ENCODE results near the gene KCNH1. TPM values are rescaled to one million over a fixed set of nuclear protein-coding genes. Genes with fewer than 3 reads are reported as not detected.

KCNH1 gene
- total and polyA plus RNA-seq, 8 donors: 0.04 to 0.54 (median 0.13) TPM

DNA sequence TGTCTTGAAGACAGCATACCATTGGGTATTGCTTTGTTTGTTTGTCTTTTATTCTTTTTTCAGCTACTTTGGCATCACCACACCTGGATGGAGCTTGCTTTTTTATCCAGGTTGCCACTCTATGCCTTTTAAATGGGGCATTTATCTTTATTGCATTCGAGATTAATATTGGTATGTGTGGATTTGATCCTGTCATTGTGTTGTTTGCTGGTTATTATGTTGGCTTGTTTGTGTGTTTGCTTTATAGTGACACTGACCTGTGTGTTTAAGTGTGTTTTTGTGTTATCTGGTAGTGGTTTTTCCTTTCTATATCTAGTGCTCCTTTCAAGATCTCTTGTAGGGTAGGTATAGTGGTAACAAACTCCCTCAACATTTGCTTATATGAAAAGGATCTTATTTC, 24.9 kb upstream of the KCNH1 start:
- DNase-seq (no peak), ATAC-seq (no peak)
- Histone ChIP-seq H3K27me3 (no peaks in the 10 kb centered on the region), H3K4me1 (no peaks in the 10 kb centered on the region), H3K4me3 (no peak overlapping the region), H3K27ac (no peak overlapping the region), H3K9me3 (peaks cover 0 to 18% of the 10 kb centered on the region in 2 donors), H3K36me3 (no peaks in the 10 kb centered on the region)
- intact Hi-C loops (cut with DNase I): no loop called here
- TF ChIP-seq, protein P1, sequence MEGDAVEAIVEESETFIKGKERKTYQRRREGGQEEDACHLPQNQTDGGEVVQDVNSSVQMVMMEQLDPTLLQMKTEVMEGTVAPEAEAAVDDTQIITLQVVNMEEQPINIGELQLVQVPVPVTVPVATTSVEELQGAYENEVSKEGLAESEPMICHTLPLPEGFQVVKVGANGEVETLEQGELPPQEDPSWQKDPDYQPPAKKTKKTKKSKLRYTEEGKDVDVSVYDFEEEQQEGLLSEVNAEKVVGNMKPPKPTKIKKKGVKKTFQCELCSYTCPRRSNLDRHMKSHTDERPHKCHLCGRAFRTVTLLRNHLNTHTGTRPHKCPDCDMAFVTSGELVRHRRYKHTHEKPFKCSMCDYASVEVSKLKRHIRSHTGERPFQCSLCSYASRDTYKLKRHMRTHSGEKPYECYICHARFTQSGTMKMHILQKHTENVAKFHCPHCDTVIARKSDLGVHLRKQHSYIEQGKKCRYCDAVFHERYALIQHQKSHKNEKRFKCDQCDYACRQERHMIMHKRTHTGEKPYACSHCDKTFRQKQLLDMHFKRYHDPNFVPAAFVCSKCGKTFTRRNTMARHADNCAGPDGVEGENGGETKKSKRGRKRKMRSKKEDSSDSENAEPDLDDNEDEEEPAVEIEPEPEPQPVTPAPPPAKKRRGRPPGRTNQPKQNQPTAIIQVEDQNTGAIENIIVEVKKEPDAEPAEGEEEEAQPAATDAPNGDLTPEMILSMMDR (IDR thresholded peaks at IDR 0.05): no peak

DNA sequence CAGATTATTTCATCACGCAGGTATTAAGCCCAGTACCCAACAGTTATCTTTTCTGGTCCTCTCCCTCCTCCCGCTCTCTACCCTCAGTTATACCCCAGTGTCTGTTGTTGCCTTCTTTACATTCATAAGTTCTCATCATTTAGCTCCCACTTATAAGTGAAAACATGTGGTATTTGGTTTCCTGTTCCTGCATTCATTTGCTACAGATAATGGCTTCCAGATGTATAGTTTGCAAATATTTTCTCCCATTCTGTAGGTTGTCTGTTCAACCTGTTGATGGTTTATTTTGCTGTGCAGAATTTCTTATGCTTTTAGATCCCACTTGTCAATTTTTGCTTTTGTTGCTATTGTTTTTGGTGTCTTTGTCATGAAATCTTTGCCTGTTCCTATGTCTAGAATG, 21.1 kb upstream of the KCNH1 start:
- no peak for DNase-seq

DNA sequence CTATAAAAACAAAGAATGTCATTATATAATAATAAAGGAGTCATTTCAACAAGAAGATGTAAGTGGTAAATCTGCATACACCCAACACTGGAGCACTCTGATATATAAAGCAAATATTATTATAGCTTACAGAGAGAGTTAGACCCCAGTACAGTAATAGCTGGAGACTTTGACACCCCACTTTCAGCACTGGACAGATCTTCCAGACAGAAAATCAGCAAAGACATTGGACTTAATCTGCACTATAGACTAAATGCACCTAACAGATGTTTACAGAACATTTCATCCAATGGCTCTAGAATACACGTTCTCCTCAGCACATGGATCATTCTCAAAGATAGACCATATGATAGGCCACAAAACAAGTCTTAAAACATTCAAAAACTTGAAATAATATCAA, 20.0 kb upstream of the KCNH1 start:
- ATAC-seq (no peak), DNase-seq (no peak)
- TF ChIP-seq, protein P1 (IDR thresholded peaks at IDR 0.05): no peak
- intact Hi-C loops (cut with DNase I): no loop called here
- H3K4me3 ChIP-seq: no peak overlapping the region
- H3K4me1 ChIP-seq: no peaks in the 10 kb centered on the region
- no peak overlapping the region for H3K27ac ChIP-seq
- H3K27me3 ChIP-seq: no peaks in the 10 kb centered on the region
- H3K36me3 ChIP-seq: no peaks in the 10 kb centered on the region
- peaks cover 0 to 14% of the 10 kb centered on the region in 2 donors for H3K9me3 ChIP-seq

More for the DNA sequence above, 21.1 kb upstream of the KCNH1 start:
- H3K27me3 ChIP-seq: no peaks in the 10 kb centered on the region
- TF ChIP-seq, protein P1 (IDR thresholded peaks at IDR 0.05): no peak
- no peaks in the 10 kb centered on the region for H3K36me3 ChIP-seq
- H3K4me3 ChIP-seq: no peak overlapping the region
- no peaks in the 10 kb centered on the region for H3K4me1 ChIP-seq
- H3K27ac ChIP-seq: no peak overlapping the region
- H3K9me3 ChIP-seq: peaks cover 0 to 18% of the 10 kb centered on the region in 2 donors
- intact Hi-C loops (cut with DNase I): no loop called here
- ATAC-seq: no peak

DNA sequence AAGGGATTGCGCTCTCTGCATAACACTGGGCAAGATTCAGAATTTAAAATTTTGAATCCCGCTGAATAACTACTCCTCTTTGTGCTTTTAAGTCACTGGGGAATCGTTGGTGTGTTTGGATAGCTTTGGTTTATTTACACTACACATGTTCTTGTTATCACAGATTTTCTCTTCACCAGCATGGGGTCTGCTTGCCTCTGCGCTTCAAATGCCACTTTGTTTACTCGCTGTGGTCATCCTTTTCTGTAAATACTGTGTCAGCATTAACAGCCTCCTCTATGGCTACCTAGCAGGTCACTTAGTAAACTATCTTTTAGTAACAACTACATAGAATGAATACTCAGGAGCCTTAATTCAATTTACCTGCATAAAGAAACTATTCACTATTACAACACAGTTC, 14.4 kb upstream of the KCNH1 start:
- no peaks in the 10 kb centered on the region for H3K9me3 ChIP-seq
- no peaks in the 10 kb centered on the region for H3K27me3 ChIP-seq
- ATAC-seq: no peak
- no peak for DNase-seq
- TF ChIP-seq, protein P1 (IDR thresholded peaks at IDR 0.05): no peak
- H3K27ac ChIP-seq: no peak overlapping the region
- no peaks in the 10 kb centered on the region for H3K4me1 ChIP-seq
- H3K4me3 ChIP-seq: no peak overlapping the region
- intact Hi-C loops (cut with DNase I): no loop called here
- H3K36me3 ChIP-seq: no peaks in the 10 kb centered on the region

DNA sequence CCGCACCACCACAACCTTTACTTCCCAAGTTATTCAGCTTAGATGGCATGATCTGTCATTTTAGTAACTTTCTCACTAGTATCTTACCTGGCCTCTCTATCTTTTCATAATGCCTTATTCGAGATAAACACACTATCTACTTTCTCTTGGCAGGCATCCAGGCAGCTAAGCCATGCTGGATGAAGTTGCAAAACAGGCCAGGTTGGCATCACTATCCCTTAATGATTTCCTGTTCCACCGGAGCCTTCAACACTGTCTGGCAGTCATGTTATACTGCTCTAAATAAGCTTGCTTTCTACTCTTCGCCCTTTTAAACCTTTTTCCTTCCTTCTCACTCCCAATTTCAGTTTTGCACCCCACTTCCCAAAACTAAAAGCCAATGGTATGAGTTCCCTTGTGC, 12.0 kb upstream of the KCNH1 start:
- no peak overlapping the region for H3K27ac ChIP-seq
- ATAC-seq: no peak
- intact Hi-C loops (cut with DNase I): no loop called here
- no peaks in the 10 kb centered on the region for H3K4me1 ChIP-seq
- H3K36me3 ChIP-seq: no peaks in the 10 kb centered on the region
- TF ChIP-seq, protein P1 (IDR thresholded peaks at IDR 0.05): no peak
- H3K27me3 ChIP-seq: no peaks in the 10 kb centered on the region
- H3K9me3 ChIP-seq: no peaks in the 10 kb centered on the region
- no peak overlapping the region for H3K4me3 ChIP-seq
- DNase-seq: no peak
